Inferior parietal cortex (tissue), 1 donor: ENCODE data around the gene SOX15.
A peak's percentile ranks its signal among the peaks of the same experiment; 100 is the strongest.

Source experiments
- DNase-seq: peaks from one replicate; pipeline ENCODE4 v3.0.0-alpha.2; 2016; ENCODE audit errors: extremely low spot score

SOX15 gene

DNA sequence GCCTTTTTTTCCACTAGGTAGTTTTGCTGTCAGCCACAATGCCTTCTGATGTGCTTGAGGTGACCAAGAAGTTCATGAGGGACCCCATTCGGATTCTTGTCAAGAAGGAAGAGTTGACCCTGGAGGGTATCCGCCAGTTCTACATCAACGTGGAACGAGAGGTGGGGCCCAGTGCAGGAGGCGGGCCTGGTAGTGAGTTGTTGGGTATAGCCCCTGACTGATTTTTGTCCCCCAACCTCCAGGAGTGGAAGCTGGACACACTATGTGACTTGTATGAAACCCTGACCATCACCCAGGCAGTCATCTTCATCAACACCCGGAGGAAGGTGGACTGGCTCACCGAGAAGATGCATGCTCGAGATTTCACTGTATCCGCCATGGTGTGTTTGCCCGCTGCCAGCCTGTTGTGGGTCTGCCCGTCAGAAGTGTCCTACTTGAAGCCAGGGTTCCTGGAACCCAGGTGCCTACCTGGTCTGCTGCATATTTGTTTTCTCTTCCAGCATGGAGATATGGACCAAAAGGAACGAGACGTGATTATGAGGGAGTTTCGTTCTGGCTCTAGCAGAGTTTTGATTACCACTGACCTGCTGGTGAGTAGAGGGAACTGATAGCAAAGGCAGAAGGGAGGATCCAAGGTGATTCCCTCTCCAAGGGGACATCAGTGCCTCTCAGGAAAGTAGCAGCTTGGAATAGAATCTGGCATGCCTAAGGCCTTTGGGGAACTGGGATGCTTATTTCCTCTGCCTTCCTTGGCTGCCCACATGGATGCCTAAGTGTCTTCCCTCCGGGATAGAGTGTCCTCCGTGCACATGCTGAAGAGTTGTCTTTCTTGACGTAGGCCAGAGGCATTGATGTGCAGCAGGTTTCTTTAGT is 12.3 kb downstream of the SOX15 start:
- DNase-seq, result no peak

GRCh38 chr17:7576432-7576937 is 13.4 kb downstream of the SOX15 start:
- no peak for DNase-seq

- no peak for DNase-seq
These were observed 13.9 kb downstream of the SOX15 start for GRCh38 chr17:7575959-7576358.

DNA sequence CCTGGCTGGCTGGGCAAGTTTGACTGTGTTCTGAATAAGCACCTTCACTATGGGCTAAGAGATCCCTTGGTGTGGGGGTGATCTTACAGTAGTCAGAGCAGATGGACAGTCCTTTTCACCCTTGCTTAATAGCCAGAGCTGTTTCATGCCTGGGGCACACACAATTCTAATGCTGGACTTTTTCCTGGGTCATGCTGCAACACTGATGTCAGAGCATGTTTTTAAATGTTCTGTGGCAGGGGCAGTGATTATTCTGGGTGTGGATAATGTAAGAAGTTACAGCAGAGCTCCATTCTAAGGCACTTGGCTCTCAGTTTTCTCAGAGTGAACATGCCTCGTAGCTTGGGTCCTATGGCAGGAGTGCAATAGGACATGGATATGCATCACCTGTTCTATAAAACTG is 14.4 kb downstream of the SOX15 start:
- no peak for DNase-seq

GRCh38 chr17:7574176-7574953 is 15.5 kb downstream of the SOX15 start:
- no peak for DNase-seq

GRCh38 chr17:7573324-7574080 is 16.4 kb downstream of the SOX15 start:
- DNase-seq, result peak; percentile 78

GRCh38 chr17:7572588-7573323 is 17.1 kb downstream of the SOX15 start:
- peak; percentile 99 for DNase-seq

- DNase-seq, result no peak
These were observed 17.6 kb downstream of the SOX15 start for GRCh38 chr17:7572338-7572587.

GRCh38 chr17:7570351-7570750 is 19.5 kb downstream of the SOX15 start:
- DNase-seq, result no peak

DNA sequence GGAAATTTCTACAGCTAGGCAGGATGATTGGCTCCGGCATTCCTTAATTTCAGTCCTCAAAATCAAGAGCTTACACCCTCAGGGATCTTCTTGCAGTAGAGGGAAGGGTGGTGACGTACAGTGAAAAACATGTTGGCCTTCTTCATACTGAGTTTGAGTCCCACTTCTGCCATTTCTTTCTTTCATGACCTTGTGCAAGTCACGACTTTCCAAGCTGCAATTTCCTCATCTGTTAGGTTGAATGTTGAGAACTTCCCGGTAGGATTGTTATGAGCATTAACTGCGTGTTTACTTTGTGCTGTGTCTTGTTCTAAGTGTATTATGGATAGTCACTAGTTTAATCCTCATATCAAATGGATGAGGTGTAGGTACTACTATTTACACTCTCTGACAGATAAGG is 20.3 kb downstream of the SOX15 start:
- DNase-seq, result no peak

- no peak for DNase-seq
These were observed 26.6 kb downstream of the SOX15 start for GRCh38 chr17:7563115-7563869.

- no peak for DNase-seq
These were observed 27.7 kb downstream of the SOX15 start for GRCh38 chr17:7562208-7562605.

DNA sequence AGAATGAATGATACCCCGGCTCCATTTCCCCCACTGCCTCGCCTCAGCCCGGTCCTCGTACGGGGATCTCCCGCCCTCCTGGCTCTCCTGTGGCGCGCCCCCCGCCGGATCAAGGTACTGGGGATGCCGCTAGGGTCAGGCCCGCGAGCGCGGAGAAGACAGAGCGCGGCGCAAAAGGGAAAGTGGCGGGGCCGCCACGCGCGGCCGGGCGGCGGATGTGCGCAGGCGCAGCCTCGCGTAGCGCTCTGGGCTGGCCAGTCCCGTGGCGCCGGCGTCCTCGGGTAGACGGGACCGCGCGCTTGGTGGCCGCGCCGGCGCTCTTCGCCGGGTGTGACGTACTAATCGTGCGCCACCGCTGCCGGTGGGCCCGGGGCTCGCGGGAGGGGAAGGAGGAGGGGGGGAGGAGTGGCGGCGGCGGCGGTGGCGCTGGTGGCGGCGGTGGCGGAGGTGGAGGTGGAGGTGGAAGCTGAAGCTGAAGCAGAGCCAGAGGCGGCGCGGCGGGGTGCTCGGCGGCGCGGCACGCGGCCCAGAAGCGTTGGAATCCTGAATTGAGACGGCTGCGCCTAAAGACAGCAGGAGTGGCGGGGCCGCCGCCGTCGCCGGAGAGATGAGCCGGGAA is 28.2 kb downstream of the SOX15 start, which contains the start of gene SENP3:
SENP3 (plus strand) TSS at position 331 of the 619 bp plus-strand sequence. CDS start 1,158 bp downstream, outside the sequence.
- peak; percentile 89 for DNase-seq

- peak; percentile 78 for DNase-seq
These were observed 28.8 kb downstream of the SOX15 start for GRCh38 chr17:7561028-7561575.

- DNase-seq, result no peak
These were observed 29.5 kb downstream of the SOX15 start for GRCh38 chr17:7560172-7561027.

- no peak for DNase-seq
These were observed 30.3 kb downstream of the SOX15 start for GRCh38 chr17:7559320-7560171.

DNA sequence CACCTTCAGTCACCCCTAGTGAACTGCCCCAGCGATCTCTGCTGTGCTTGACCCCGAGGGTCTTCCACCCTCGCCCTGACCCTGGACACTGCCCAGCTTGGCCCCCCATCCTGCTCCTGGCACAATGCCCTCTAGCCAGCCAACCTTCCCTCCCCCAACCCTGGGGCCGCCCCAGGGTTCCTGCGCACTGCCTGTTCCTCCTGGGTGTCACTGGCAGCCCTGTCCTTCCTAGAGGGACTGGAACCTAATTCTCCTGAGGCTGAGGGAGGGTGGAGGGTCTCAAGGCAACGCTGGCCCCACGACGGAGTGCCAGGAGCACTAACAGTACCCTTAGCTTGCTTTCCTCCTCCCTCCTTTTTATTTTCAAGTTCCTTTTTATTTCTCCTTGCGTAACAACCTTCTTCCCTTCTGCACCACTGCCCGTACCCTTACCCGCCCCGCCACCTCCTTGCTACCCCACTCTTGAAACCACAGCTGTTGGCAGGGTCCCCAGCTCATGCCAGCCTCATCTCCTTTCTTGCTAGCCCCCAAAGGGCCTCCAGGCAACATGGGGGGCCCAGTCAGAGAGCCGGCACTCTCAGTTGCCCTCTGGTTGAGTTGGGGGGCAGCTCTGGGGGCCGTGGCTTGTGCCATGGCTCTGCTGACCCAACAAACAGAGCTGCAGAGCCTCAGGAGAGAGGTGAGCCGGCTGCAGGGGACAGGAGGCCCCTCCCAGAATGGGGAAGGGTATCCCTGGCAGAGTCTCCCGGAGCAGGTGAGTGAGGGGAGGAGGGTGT is 31.2 kb downstream of the SOX15 start, which contains the start of gene TNFSF13:
TNFSF13 (plus strand) TSS at position 207 of the 776 bp plus-strand sequence; CDS start at position 497, 290 bp downstream.
- no peak for DNase-seq
